SU-DHL-6 (cell line): Measurements from ENCODE around the gene ETNK2.

Source experiments
- H2AFZ ChIP-seq: fragments of 200-600 bp; sonication (generic); 2 replicates; pipeline ENCODE4 v1.6.1; 2014; ENCODE audit warnings: low read depth, mild to moderate bottlenecking, moderate library complexity, mixed read lengths, antibody characterized with exemption, low read length; ENCODE audit not compliant: severe bottlenecking
- H3F3A ChIP-seq: fragments of 200-600 bp; shearing (Covaris generic); 2 replicates; pipeline ENCODE4 v1.6.0; 2016; ENCODE audit warnings: antibody characterized with exemption, mild to moderate bottlenecking; ENCODE audit not compliant: insufficient read depth
- H3K27ac ChIP-seq: fragments of 200-600 bp; sonication (generic); 2 replicates; pipeline ENCODE4 v1.5.1; 2016; ENCODE audit warnings: low read depth, mild to moderate bottlenecking, low read length, moderate library complexity, mixed read lengths
- H3K27me3 ChIP-seq: fragments of 200-600 bp; sonication (generic), shearing (Covaris generic); 2 replicates; pipeline ENCODE4 v1.6.0; 2014; ENCODE audit warnings: mild to moderate bottlenecking, low read length
- H3K36me3 ChIP-seq: fragments of 200-600 bp; sonication (generic); 2 replicates; pipeline ENCODE4 v1.6.1; 2014; ENCODE audit warnings: mild to moderate bottlenecking, low read length, mixed read lengths
- H3K4me2 ChIP-seq: fragments of 300-600, 200-600 bp; shearing (Covaris generic), sonication (generic); 2 replicates; pipeline ENCODE4 v1.6.0; 2014; ENCODE audit warnings: low read length, low read depth, mild to moderate bottlenecking; ENCODE audit not compliant: poor library complexity, severe bottlenecking
- H3K4me3 ChIP-seq: fragments of 200-600 bp; sonication (generic); 2 replicates; pipeline ENCODE4 v1.5.1; 2014; ENCODE audit warnings: antibody characterized with exemption, low read length, mild to moderate bottlenecking, mixed read lengths; ENCODE audit not compliant: insufficient read depth, poor library complexity, severe bottlenecking
- H3K79me2 ChIP-seq: fragments of 200-600 bp; sonication (generic); 2 replicates; pipeline ENCODE4 v1.6.1; 2014; ENCODE audit warnings: mild to moderate bottlenecking, low read length, moderate library complexity; ENCODE audit not compliant: insufficient read depth
- H3K9ac ChIP-seq: fragments of 200-600 bp; sonication (generic); 2 replicates; pipeline ENCODE4 v1.7.0; 2014; ENCODE audit warnings: mild to moderate bottlenecking, low read length
- H3K9me2 ChIP-seq: fragments of 200-600 bp; sonication (generic); replicated peaks from 2 replicates; pipeline ENCODE4 v1.6.1; 2014; ENCODE audit warnings: low read length; ENCODE audit not compliant: insufficient read depth
- H3K9me3 ChIP-seq: fragments of 200-600 bp; sonication (generic); 2 replicates; pipeline ENCODE4 v1.6.1; 2014; ENCODE audit warnings: low read length, mixed read lengths; ENCODE audit not compliant: insufficient read depth
- H4K20me1 ChIP-seq: fragments of 200-600 bp; sonication (generic); 2 replicates; pipeline ENCODE4 v1.6.1; 2014; ENCODE audit warnings: low read depth, mild to moderate bottlenecking, antibody characterized with exemption, low read length, moderate library complexity, mixed read lengths
- CTCF ChIP-seq: fragments of 200-600 bp; sonication (generic); IDR thresholded peaks from one replicate; pipeline ENCODE4 v1.5.1; 2017; ENCODE audit warnings: antibody characterized with exemption, mild to moderate bottlenecking, low read length, moderate library complexity; ENCODE audit not compliant: insufficient read depth, poor library complexity, severe bottlenecking
- EZH2phosphoT487 ChIP-seq: fragments of 200-600 bp; sonication (generic), shearing (Covaris generic); conservative IDR thresholded peaks from 2 replicates; pipeline ENCODE4 v1.6.1; 2018; ENCODE audit warnings: mild to moderate bottlenecking, antibody characterized with exemption, low read length, moderate library complexity, mixed read lengths

The ETNK2 gene

GRCh38 chr1:204126386-204126785 is 25.5 kb downstream of the ETNK2 start:
- H3K9me2 ChIP-seq: no peaks in the 10 kb centered on the region
- no peaks in the 10 kb centered on the region for H3K36me3 ChIP-seq
- H3K4me2 ChIP-seq: no peak overlapping the region
- H3K9ac ChIP-seq: no peak overlapping the region
- TF ChIP-seq CTCF: no peak
- TF ChIP-seq EZH2phosphoT487: no peak
- no peak overlapping the region for H3K27ac ChIP-seq
- no peaks in the 10 kb centered on the region for H3K79me2 ChIP-seq
- H3K9me3 ChIP-seq: no peaks in the 10 kb centered on the region
- no peaks in the 10 kb centered on the region for H4K20me1 ChIP-seq
- no peaks in the 10 kb centered on the region for H3K27me3 ChIP-seq
- H3K4me3 ChIP-seq: no peak overlapping the region
- H3F3A ChIP-seq: no peaks in the 10 kb centered on the region
- H2AFZ ChIP-seq: no peak overlapping the region

GRCh38 chr1:204125759-204126351 is 26.0 kb downstream of the ETNK2 start:
- Histone ChIP-seq H3F3A (no peaks in the 10 kb centered on the region), H3K9me3 (no peaks in the 10 kb centered on the region), H3K4me2 (no peak overlapping the region), H3K36me3 (no peaks in the 10 kb centered on the region), H3K9me2 (no peaks in the 10 kb centered on the region), H3K27ac (no peak overlapping the region), H3K79me2 (no peaks in the 10 kb centered on the region), H3K9ac (no peak overlapping the region), H3K4me3 (no peak overlapping the region), H3K27me3 (no peaks in the 10 kb centered on the region), H4K20me1 (no peaks in the 10 kb centered on the region), H2AFZ (no peak overlapping the region)
- TF ChIP-seq CTCF: no peak
- TF ChIP-seq EZH2phosphoT487: no peak

DNA sequence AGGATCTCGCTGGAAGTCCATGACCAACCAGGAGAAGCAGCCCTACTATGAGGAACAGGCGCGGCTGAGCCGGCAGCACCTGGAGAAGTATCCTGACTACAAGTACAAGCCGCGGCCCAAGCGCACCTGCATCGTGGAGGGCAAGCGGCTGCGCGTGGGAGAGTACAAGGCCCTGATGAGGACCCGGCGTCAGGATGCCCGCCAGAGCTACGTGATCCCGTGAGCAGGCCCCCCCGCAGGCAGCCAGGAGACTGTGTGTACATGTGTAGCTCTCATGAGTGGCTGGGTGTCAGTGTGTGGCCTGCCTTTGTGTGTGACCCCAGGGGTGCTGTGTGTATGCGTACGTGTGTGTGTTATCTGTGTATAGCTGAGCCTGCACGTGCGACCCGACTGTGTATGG is 27.2 kb downstream of the ETNK2 start:
- Histone ChIP-seq H3F3A (no peaks in the 10 kb centered on the region), H2AFZ (no peak overlapping the region), H3K36me3 (no peaks in the 10 kb centered on the region), H3K27ac (no peak overlapping the region), H3K9ac (no peak overlapping the region), H4K20me1 (no peaks in the 10 kb centered on the region), H3K9me3 (no peaks in the 10 kb centered on the region), H3K27me3 (no peaks in the 10 kb centered on the region), H3K4me2 (no peak overlapping the region), H3K79me2 (no peaks in the 10 kb centered on the region), H3K4me3 (no peak overlapping the region), H3K9me2 (no peaks in the 10 kb centered on the region)
- TF ChIP-seq CTCF (no peak), EZH2phosphoT487 (no peak)
